Choroid plexus epithelial cell (primary cell): ENCODE measurements around the gene LRRN2.
A peak's percentile ranks its signal among the peaks of the same experiment; 100 is the strongest.
"Not testable (repeated sequence)": the region's sequence is repeated elsewhere in the genome, so short reads cannot be mapped to it uniquely, and the experiment has no call there.

Experiments used
- DNase-seq: peaks from one replicate; pipeline ENCODE4 v3.0.0-alpha.2; 2010; ENCODE audit warnings: low read depth
- H3K4me3 ChIP-seq: 2 replicates; pipeline ENCODE4 v1.5.1; 2011; ENCODE audit warnings: low read depth, mild to moderate bottlenecking, control low read depth, low read length, moderate library complexity
- CTCF ChIP-seq: conservative IDR thresholded peaks from 2 replicates; pipeline ENCODE4 v1.5.1; 2011; ENCODE audit warnings: low read depth, mild to moderate bottlenecking, control low read depth, inconsistent platforms, low read length, moderate library complexity

LRRN2 gene

DNA sequence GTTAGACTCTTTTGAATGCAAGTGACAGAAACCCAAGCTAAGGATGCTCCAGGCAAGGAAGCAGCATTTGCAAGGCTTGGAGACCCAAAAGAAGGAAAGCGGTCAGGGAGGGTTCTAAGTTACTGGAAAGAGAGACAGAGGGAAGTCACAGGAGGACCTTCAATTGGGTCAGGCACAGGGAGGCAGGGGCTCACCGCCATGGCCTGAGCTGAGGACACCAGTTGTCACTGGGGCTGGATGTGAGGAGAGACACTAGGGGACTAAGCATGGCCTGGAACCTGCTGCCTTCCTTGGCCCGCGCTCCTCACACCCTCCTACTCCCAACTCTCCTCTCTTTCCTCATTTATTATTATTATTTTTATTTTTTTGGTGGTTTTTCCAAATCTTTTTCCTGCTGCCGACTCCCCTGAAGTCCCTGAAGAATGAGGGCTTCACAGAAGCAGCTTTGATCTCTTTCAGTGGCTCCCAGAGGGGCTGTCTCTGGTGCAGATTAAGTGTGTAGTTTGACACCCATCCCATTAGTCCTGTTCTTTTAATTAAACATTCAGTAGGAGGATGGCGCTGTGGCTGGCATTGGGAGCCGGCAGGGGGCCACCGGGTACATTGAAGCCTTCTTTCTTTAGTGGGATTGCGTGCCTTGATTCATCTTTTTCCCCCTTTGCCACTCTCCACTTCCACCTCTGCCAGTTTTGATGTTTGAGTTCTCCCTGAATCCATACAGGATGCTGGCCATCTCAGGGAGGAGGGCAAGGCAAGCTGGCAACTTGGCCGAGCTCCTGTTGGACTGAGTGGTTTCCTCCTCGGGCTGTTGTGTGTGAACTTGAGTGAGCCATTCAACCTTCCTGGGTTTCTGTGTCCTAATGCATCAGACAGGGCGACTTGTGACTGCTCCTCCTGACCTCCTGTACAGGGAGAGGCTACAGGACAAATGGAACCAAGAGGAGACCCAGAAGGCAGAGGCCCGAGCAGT, 110.0 kb downstream of the LRRN2 start:
- TF ChIP-seq CTCF = no peak
- no peak overlapping the region for H3K4me3 ChIP-seq
- DNase-seq = no peak

GRCh38 chr1:204574865-204575163, 110.7 kb downstream of the LRRN2 start:
- TF ChIP-seq CTCF = no peak
- no peak for DNase-seq
- no peak overlapping the region for H3K4me3 ChIP-seq

GRCh38 chr1:204574016-204574864, 111.3 kb downstream of the LRRN2 start:
- H3K4me3 ChIP-seq = no peak overlapping the region
- DNase-seq = peak; percentile 61
- no peak for TF ChIP-seq CTCF

DNA sequence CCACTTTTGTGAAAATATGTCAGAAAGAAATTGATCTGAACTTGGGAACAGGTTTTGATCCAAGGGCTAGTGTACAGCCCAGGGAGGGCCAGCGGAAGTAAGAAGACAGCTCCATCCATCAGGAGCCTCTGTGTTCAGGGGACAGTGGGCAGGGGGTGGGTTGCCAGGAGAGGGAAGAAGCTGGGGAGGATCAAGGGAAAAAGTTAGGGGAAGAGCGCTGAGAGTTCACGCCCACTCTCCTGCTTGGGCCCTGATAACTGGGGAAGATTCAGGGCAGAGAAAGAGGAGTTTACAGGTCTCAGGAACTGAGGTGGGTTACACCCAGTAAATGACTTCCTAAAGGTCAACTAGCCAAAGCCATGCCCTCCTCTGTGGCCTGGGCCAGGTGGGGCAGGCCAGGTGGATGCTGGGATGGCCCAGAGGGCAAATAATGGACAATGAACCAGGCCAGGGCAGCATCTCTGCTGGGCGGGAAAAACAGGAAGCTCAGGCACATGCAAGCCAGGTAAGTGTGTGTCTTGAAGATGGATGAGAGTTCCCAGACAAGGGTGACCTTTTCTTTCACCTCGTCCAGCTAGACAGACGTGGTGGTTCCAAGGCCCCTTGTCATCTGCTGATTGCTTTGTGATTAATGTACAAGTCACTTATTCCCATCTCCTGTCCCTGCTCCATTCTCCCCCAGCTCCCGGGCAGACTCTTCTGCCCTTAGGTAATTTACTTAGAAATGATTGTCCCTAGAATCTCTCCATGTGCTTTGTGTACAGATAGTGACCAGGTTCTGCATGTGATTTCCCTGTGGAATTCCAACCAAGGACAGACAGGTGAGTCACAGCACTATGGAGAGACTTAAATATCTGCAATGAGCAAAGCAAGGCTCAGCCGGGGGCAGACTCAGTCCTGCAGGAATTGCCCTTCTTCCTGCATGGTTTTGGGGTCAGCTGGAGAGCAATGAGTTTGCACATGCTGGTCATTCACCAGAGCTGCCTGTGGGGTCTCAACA, 112.3 kb downstream of the LRRN2 start:
- TF ChIP-seq CTCF = no peak
- DNase-seq = peak; percentile 16
- H3K4me3 ChIP-seq = no peak overlapping the region

DNA sequence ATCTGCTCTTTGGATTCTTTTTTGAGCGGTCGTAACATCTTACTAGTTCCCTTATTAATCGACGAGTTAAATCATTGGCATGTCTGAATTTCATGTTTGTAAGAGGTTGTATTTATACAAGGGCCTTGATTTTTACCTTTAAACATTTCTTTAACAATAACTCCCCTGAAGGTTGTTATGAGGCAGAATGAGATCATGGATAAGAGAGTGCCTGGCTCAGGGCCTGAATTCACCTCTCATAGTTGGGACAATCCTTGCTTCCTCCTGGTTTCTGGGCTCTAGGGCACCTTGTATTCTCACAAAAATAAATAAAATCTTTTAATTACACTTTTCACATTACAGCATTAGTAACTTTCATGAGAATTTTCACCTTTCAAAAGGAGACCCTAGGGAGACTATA, 113.9 kb downstream of the LRRN2 start:
- no peak overlapping the region for H3K4me3 ChIP-seq
- no peak for TF ChIP-seq CTCF
- no peak for DNase-seq

GRCh38 chr1:204571128-204571527, 114.4 kb downstream of the LRRN2 start:
- no peak overlapping the region for H3K4me3 ChIP-seq
- no peak for TF ChIP-seq CTCF
- no peak for DNase-seq

GRCh38 chr1:204570021-204570420, 115.5 kb downstream of the LRRN2 start:
- H3K4me3 ChIP-seq, DNase-seq: not testable (repeated sequence)
